Measurements from ENCODE around the gene KLC1.

KLC1 gene

GRCh38 chr14:103748534-103748857, 119.5 kb downstream of the KLC1 start:
- peak; percentile 3 to 6 for DNase-seq (ENCODE audit: low read depth in 2 of 2, low spot score in 1 of 2)

DNA sequence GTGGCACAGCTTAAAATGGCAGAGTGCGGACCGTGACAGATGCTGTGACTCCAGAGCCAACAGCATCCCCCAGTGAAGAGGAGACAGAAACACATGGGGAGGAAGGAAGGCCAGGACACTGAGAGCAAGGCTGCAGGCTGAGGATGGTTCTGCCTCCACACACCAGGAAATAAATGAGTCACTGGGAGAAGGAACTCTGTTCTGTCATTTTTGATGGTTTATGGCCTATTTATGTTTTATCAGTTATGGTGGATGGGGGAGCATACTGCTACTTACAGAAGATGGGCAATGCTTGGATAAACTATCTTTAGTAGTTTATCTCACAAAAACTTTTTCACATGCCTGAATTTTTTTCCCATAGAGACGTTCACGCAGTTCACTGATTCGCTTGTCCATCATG, 120.4 kb downstream of the KLC1 start:
- no peak for DNase-seq (ENCODE audit: low read depth in 2 of 2, low spot score in 1 of 2)

GRCh38 chr14:103749860-103750259, 120.8 kb downstream of the KLC1 start:
- DNase-seq (ENCODE audit: low read depth in 2 of 2, low spot score in 1 of 2) = no peak
